ENCODE data around the gene KREMEN1. TPM values are rescaled to one million over a fixed set of nuclear protein-coding genes. Genes with fewer than 3 reads are reported as not detected.

Gene KREMEN1
- total RNA-seq, 1 donor from 2014 or later: 24.6 TPM

GRCh38 chr22:29096736-29097669, 24.2 kb downstream of the KREMEN1 start:
- no peak for TF ChIP-seq POLR2AphosphoS5 (IDR thresholded peaks at IDR 0.05; ENCODE audit: insufficient read depth in 1 of 2, low read depth in 1 of 2)
- TF ChIP-seq CTCF (IDR thresholded peaks at IDR 0.05): no peak
- no peak for TF ChIP-seq POLR2A (IDR thresholded peaks at IDR 0.05)
- no peak overlapping the region for H3K27ac ChIP-seq
- no peak for DNase-seq (ENCODE audit: extremely low spot score in 2 of 2)
- peaks cover 0 to 32% of the 10 kb centered on the region in 2 donors for H3K36me3 ChIP-seq
- no peaks in the 10 kb centered on the region for H3K27me3 ChIP-seq
- intact Hi-C loops (cut with DNase I): no loop called here
- H3K4me1 ChIP-seq: peaks cover 21% of the 10 kb centered on the region
- no peaks in the 10 kb centered on the region for H3K9me3 ChIP-seq
- no peak overlapping the region for H3K4me3 ChIP-seq

DNA sequence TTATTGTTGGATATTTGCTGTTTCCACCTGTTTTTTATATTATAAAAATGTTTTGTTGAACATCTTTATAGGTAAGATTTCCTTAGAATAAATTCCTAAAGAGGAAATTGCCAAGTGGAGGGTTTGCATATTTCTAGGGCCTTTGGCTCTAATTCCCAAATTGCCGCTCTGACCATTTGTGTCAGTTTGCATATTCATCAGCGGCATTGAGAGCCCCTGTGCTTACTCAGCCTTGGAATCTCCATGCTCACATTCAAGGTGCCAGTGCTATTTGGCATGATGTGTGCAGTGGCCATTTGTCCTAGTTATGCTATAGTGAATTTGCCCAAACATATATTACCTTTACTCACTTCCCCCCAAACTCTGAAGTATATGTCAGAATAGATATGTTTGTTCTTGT, 25.5 kb downstream of the KREMEN1 start:
- Histone ChIP-seq H3K4me3 (no peak overlapping the region), H3K36me3 (peaks cover 0 to 32% of the 10 kb centered on the region in 2 donors), H3K27ac (no peak overlapping the region), H3K4me1 (peaks cover 10% of the 10 kb centered on the region), H3K27me3 (no peaks in the 10 kb centered on the region), H3K9me3 (no peaks in the 10 kb centered on the region)
- no peak for DNase-seq (ENCODE audit: extremely low spot score in 2 of 2)
- intact Hi-C loops (cut with DNase I): no loop called here
- no peak for TF ChIP-seq POLR2AphosphoS5 (IDR thresholded peaks at IDR 0.05; ENCODE audit: insufficient read depth in 1 of 2, low read depth in 1 of 2)

- peaks cover 0 to 10% of the 10 kb centered on the region in 2 donors for H3K36me3 ChIP-seq
- TF ChIP-seq POLR2AphosphoS5 (IDR thresholded peaks at IDR 0.05; ENCODE audit: insufficient read depth in 1 of 2, low read depth in 1 of 2) (no peak), POLR2A (IDR thresholded peaks at IDR 0.05) (no peak), CTCF (IDR thresholded peaks at IDR 0.05) (no peak)
- H3K27me3 ChIP-seq: no peaks in the 10 kb centered on the region
- H3K9me3 ChIP-seq: no peaks in the 10 kb centered on the region
- intact Hi-C loops (cut with DNase I): no loop called here
- no peaks in the 10 kb centered on the region for H3K4me1 ChIP-seq
- no peak for DNase-seq (ENCODE audit: extremely low spot score in 2 of 2)
- H3K27ac ChIP-seq: no peak overlapping the region
- H3K4me3 ChIP-seq: no peak overlapping the region
Observed at GRCh38 chr22:29102300-29102699, 29.5 kb downstream of the KREMEN1 start.

- DNase-seq (ENCODE audit: extremely low spot score in 2 of 2): no peak
- peaks cover 0 to 10% of the 10 kb centered on the region in 2 donors for H3K36me3 ChIP-seq
- no peaks in the 10 kb centered on the region for H3K9me3 ChIP-seq
- intact Hi-C loops (cut with DNase I): no loop called here
- H3K4me1 ChIP-seq: no peaks in the 10 kb centered on the region
- H3K4me3 ChIP-seq: no peak overlapping the region
- no peaks in the 10 kb centered on the region for H3K27me3 ChIP-seq
- TF ChIP-seq POLR2A (IDR thresholded peaks at IDR 0.05) (no peak), CTCF (IDR thresholded peaks at IDR 0.05) (no peak), POLR2AphosphoS5 (IDR thresholded peaks at IDR 0.05; ENCODE audit: insufficient read depth in 1 of 2, low read depth in 1 of 2) (no peak)
- H3K27ac ChIP-seq: no peak overlapping the region
Observed at GRCh38 chr22:29103121-29103520, 30.3 kb downstream of the KREMEN1 start.

- intact Hi-C loops (cut with DNase I): no loop called here
- Histone ChIP-seq H3K4me3 (no peak overlapping the region), H3K9me3 (no peaks in the 10 kb centered on the region), H3K4me1 (no peaks in the 10 kb centered on the region), H3K36me3 (no peaks in the 10 kb centered on the region), H3K27ac (no peak overlapping the region), H3K27me3 (no peaks in the 10 kb centered on the region)
- TF ChIP-seq CTCF (IDR thresholded peaks at IDR 0.05) (no peak), POLR2A (IDR thresholded peaks at IDR 0.05) (no peak), POLR2AphosphoS5 (IDR thresholded peaks at IDR 0.05; ENCODE audit: insufficient read depth in 1 of 2, low read depth in 1 of 2) (no peak)
- DNase-seq (ENCODE audit: extremely low spot score in 2 of 2): no peak
Observed at GRCh38 chr22:29105468-29105867, 32.6 kb downstream of the KREMEN1 start.
